ENCODE data around the gene FFAR3.

FFAR3 gene

DNA sequence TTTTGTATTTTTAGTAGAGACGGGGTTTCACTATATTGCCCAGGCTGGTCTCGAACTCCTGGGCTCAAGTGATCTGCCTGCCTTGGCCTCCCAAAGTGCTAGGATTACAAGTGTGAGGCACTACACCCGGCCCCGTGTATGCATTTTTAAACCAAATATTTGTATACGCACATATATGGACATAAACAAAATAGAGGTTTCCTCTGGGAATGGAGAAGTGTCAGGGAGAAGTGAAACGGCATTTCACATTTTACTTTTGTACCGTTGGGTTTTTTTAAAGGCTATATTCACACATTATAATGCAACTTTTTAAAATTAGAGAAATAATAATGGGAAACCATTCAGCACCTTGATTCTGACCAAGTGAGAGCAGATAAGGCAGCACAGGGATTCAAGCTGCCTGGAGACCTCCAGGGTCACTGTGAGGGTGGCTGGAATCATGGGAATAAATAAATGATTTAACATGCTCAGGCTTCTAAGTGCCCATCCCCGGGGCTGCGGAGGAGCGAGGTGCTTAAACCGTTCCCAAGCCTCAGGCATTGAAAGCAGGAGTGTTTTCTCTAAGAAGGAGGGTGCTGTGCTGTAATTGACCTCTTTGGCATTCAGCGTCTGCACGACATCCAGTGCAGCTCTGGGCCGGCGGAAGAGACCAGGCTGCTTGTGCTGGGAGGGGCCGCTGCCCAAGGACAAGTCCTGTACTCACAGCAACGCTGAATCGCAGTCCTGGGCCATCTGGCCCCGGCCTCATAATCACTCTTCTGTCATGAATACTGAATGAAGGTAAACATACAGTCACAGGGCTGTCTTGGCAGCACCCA is 37.3 kb downstream of the FFAR3 start:
- no peak overlapping the region for H3K27ac ChIP-seq
- no peak for TF ChIP-seq ZFX (IDR thresholded peaks at IDR 0.05; ENCODE audit: borderline replicate concordance)
- no peak for TF ChIP-seq CTCF (IDR thresholded peaks at IDR 0.05)

- TF ChIP-seq CTCF (IDR thresholded peaks at IDR 0.05) (no peak), ZFX (IDR thresholded peaks at IDR 0.05; ENCODE audit: borderline replicate concordance) (no peak)
- H3K27ac ChIP-seq: no peak overlapping the region
Observed at GRCh38 chr19:35396240-35396885, 38.1 kb downstream of the FFAR3 start.

GRCh38 chr19:35397064-35397463 is 38.8 kb downstream of the FFAR3 start:
- TF ChIP-seq CTCF (IDR thresholded peaks at IDR 0.05) (no peak), ZFX (IDR thresholded peaks at IDR 0.05; ENCODE audit: borderline replicate concordance) (no peak)
- H3K27ac ChIP-seq: no peak overlapping the region

DNA sequence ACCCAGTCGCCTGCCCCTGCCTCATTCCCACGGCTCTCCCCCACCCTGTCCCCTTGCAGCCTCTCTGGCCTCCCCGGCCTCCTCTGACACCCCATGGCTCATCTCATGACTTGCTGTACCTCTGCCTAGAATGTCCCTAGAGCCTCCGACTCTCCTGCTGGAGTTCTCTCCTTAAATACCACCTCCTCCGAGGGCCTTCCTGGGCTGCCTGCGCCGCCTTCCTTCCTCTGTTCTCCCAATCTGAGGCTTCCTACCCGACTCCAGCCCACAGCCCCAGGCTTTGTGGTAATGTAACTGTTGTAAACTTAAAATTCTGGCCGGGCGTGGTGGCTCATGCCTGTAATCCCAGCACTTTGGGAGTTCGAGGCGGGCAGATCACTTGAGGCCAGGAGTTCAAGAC is 40.3 kb downstream of the FFAR3 start:
- TF ChIP-seq CTCF (IDR thresholded peaks at IDR 0.05) (no peak), ZFX (IDR thresholded peaks at IDR 0.05; ENCODE audit: borderline replicate concordance) (no peak)
- no peak overlapping the region for H3K27ac ChIP-seq

GRCh38 chr19:35399231-35399630 is 41.0 kb downstream of the FFAR3 start:
- H3K27ac ChIP-seq: no peak overlapping the region
- TF ChIP-seq CTCF (IDR thresholded peaks at IDR 0.05): no peak
- no peak for TF ChIP-seq ZFX (IDR thresholded peaks at IDR 0.05; ENCODE audit: borderline replicate concordance)

- H3K27ac ChIP-seq: no peak overlapping the region
- TF ChIP-seq CTCF (IDR thresholded peaks at IDR 0.05): no peak
- TF ChIP-seq ZFX (IDR thresholded peaks at IDR 0.05; ENCODE audit: borderline replicate concordance): no peak
Observed at GRCh38 chr19:35399948-35400772, 41.9 kb downstream of the FFAR3 start.
